Endothelial cell (in vitro differentiated cells): ENCODE data around the gene RPS26. TPM values are rescaled to one million over a fixed set of nuclear protein-coding genes. Genes with fewer than 3 reads are reported as not detected.
A peak's percentile ranks its signal among the peaks of the same experiment; 100 is the strongest.
"Not testable (repeated sequence)": the region's sequence is repeated elsewhere in the genome, so short reads cannot be mapped to it uniquely, and the experiment has no call there.

Source experiments
- DNase-seq: peaks from one replicate; pipeline ENCODE4 v3.0.0; 2021; ENCODE audit warnings: low spot score
- H3K27ac Mint-ChIP-seq: one replicate; pipeline ENCODE4 v1.8.0; 2021; ENCODE audit warnings: mixed read lengths, inconsistent platforms; ENCODE audit not compliant: unreplicated experiment
- H3K27me3 Mint-ChIP-seq: one replicate; pipeline ENCODE4 v1.8.0; 2021; ENCODE audit warnings: mild to moderate bottlenecking, moderate library complexity, mixed read lengths, inconsistent platforms; ENCODE audit not compliant: unreplicated experiment
- H3K36me3 Mint-ChIP-seq: one replicate; pipeline ENCODE4 v1.8.0; 2021; ENCODE audit warnings: mild to moderate bottlenecking, low read depth, mixed read lengths, inconsistent platforms; ENCODE audit not compliant: unreplicated experiment
- H3K4me1 Mint-ChIP-seq: one replicate; pipeline ENCODE4 v1.8.0; 2021; ENCODE audit warnings: mild to moderate bottlenecking, mixed read lengths, inconsistent platforms; ENCODE audit not compliant: unreplicated experiment
- H3K4me3 Mint-ChIP-seq: one replicate; pipeline ENCODE4 v1.8.0; 2021; ENCODE audit warnings: mild to moderate bottlenecking, mixed read lengths, inconsistent platforms; ENCODE audit not compliant: unreplicated experiment
- H3K9me3 Mint-ChIP-seq: one replicate; pipeline ENCODE4 v1.8.0; 2021; ENCODE audit warnings: mixed read lengths, inconsistent platforms; ENCODE audit not compliant: unreplicated experiment
- total RNA-seq: library from RNA; stranded (reverse); fragmentation: NEBNext Ultra II Directional; extraction: Animal tissue kit (Norgen Biotek cat#: 25700); gene quantifications from one replicate; pipeline ENCODE4 v1.2.1, GENCODE V29; 2021; ENCODE audit not compliant: unreplicated experiment
- TF ChIP-seq, protein P1 (sequence below): fragments of 200-600 bp; sonication (generic); IDR thresholded peaks from one replicate; pipeline ENCODE4 v1.5.0; 2021; ENCODE audit warnings: antibody characterized with exemption; ENCODE audit not compliant: unreplicated experiment

Gene RPS26
- total RNA-seq, 1 donor from 2014 or later, result 45.8 TPM

DNA sequence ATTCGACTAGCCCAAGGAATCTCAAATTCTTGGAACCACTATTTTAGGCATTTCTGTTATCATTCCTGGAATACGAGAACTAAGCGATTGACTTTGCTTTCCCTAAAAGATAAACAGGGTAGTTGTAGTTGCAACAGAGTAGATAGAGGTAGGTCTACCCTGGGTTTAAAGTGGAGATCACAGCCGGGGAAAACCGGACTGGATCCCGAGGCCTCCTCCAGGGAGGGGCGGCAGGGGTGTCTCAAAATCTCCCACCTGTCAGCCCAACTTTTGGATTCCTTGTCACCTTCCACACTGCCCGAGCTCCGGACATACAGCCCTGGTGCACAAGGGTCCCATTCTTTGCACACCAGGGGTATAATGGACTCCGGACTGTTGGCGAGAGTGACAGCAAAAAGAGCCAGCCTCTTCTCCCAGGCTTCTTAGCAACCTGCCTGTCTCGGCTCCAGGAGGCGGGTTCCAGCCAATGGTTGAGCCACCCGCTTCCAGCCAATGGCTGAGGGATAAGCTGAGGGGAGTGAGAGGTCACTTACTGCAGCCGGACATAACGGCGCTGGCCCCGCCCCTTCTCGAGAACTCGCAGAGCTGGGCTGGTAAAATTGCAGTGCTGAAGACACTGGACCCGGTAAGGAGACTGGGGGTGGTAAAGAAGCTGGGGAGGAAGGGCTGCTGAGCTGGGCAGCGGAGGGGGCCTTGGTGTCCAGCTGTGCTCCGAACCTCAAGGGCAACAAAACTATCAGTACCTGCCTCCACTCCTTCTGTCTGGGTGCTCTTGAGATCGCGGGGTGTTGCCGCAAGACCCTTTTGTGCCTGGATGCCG is 44.8 kb upstream of the RPS26 start, which contains the start of gene SUOX:
TSS of gene SUOX (plus strand) at position 562 of the 820 bp plus-strand sequence. CDS start 4,946 bp downstream, outside the sequence.
- Mint-ChIP-seq H3K27me3 (peaks cover 13% of the 10 kb centered on the region), H3K4me1 (peaks cover 53% of the 10 kb centered on the region), H3K27ac (peak within 1 kb of the TSS; percentile 85), H3K4me3 (peak within 1 kb of the TSS; percentile 95), H3K36me3 (peaks cover 44% of the 10 kb centered on the region), H3K9me3 (no peaks in the 10 kb centered on the region)
- TF ChIP-seq, protein P1, sequence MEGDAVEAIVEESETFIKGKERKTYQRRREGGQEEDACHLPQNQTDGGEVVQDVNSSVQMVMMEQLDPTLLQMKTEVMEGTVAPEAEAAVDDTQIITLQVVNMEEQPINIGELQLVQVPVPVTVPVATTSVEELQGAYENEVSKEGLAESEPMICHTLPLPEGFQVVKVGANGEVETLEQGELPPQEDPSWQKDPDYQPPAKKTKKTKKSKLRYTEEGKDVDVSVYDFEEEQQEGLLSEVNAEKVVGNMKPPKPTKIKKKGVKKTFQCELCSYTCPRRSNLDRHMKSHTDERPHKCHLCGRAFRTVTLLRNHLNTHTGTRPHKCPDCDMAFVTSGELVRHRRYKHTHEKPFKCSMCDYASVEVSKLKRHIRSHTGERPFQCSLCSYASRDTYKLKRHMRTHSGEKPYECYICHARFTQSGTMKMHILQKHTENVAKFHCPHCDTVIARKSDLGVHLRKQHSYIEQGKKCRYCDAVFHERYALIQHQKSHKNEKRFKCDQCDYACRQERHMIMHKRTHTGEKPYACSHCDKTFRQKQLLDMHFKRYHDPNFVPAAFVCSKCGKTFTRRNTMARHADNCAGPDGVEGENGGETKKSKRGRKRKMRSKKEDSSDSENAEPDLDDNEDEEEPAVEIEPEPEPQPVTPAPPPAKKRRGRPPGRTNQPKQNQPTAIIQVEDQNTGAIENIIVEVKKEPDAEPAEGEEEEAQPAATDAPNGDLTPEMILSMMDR, result no peak
- DNase-seq, result peak; percentile 90

DNA sequence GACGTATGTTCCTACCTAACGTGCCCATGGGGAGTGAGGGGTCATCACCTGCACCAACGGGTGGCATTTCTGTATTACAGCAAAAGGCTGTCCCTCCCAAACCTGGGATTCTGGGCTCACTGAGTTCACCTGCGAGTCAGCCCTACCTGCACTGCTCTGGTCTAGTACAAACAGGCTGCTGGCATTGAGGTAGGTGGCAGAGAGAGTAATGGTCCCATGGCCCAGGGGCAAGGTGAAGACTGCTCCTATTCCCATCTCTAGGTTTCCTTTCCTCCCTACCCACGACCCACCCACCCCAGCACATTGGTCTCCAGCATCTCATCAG is 44.2 kb upstream of the RPS26 start:
- peak overlapping the region; percentile 95 for H3K4me3 Mint-ChIP-seq
- H3K27me3 Mint-ChIP-seq, result peaks cover 13% of the 10 kb centered on the region
- no peaks in the 10 kb centered on the region for H3K9me3 Mint-ChIP-seq
- TF ChIP-seq, protein P1, result no peak
- H3K27ac Mint-ChIP-seq, result peak overlapping the region; percentile 80
- peak; percentile 10 for DNase-seq
- H3K36me3 Mint-ChIP-seq, result peaks cover 44% of the 10 kb centered on the region
- peaks cover 54% of the 10 kb centered on the region for H3K4me1 Mint-ChIP-seq

DNA sequence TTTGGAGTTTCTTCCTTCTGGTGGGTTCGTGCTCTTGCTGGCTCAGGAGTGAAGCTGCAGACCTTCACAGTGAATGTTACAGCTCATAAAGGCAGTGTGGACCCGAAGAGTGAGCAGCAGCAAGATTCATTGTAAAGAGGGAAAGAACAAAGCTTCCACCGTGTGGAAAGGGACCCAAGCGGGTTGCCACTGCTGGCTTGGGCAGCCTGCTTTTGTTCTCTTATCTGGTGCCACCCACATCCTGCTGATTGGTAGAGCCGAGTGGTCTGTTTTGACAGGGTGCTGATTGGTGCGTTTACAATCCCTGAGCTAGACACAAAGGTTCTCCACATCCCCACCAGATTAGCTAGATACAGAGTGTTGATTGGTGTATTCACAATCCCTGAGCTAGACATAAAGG is 42.2 kb upstream of the RPS26 start:
- peak overlapping the region; percentile 51 for H3K4me3 Mint-ChIP-seq
- not testable (repeated sequence) for H3K9me3 Mint-ChIP-seq, H3K27ac Mint-ChIP-seq, DNase-seq
- peaks cover 11% of the 10 kb centered on the region for H3K27me3 Mint-ChIP-seq
- H3K36me3 Mint-ChIP-seq, result peaks cover 39% of the 10 kb centered on the region
- H3K4me1 Mint-ChIP-seq, result peaks cover 38% of the 10 kb centered on the region

DNA sequence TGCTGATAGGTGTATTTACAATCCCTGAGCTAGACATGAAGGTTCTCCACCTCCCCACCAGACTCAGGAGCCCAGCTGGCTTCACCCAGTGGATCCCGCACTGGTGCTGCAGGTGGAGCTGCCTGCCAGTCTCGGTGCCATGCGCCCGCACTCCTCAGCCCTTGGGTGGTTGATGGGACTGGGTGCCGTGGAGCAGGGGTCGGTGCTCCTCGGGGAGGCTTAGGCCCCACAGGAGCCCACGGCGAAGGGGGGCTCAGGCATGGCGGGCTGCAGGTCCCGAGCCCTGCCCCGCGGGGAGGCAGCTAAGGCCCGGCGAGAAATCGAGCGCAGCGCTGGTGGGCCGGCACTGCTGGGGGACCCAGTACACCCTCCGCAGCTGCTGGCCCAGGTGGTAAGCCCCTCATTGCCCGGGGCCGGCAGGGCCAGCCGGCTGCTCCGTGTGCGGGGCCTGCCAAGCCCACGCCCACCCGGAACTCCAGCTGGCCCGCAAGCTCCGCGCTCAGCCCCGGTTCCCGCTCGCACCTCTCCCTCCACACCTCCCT is 41.6 kb upstream of the RPS26 start:
- not testable (repeated sequence) for H3K9me3 Mint-ChIP-seq, H3K4me3 Mint-ChIP-seq, DNase-seq, H3K27ac Mint-ChIP-seq
- Mint-ChIP-seq H3K4me1 (peaks cover 42% of the 10 kb centered on the region), H3K36me3 (peaks cover 44% of the 10 kb centered on the region), H3K27me3 (peaks cover 11% of the 10 kb centered on the region)

DNA sequence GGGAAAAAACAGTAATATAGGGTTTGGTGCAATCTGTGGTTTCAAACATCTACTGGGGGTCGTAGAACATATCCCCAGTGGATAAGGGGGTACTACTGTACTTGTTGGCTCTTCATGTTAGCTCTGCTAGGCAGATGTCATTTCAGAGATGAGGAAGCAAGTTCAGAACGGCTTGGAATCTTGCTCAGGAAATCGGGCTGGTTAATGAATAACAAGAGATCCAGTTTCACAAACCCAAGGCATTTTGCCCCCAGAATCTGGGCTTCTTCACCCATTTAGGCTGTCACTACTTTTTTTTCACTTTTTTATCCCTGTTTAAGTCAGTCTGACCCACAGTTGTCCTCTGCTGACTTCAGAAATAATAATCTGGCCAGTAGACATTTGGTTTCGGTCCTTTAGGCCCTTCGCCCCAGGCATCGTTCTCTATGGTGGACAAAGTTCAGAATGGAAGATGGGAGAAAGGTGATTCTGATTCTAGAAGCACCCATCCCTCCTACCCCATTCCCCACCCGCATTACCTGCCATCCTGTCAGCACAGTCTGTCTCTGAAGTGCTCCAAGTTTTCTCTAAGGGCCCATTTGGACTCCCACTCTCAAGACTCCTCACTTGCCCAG is 40.1 kb upstream of the RPS26 start:
- peaks cover 45% of the 10 kb centered on the region for H3K4me1 Mint-ChIP-seq
- H3K9me3 Mint-ChIP-seq, result no peaks in the 10 kb centered on the region
- H3K4me3 Mint-ChIP-seq, result peak overlapping the region; percentile 70
- no peak for DNase-seq
- TF ChIP-seq, protein P1, result no peak
- H3K27ac Mint-ChIP-seq, result peak overlapping the region; percentile 91
- H3K27me3 Mint-ChIP-seq, result peaks cover 8% of the 10 kb centered on the region
- H3K36me3 Mint-ChIP-seq, result peaks cover 39% of the 10 kb centered on the region

DNA sequence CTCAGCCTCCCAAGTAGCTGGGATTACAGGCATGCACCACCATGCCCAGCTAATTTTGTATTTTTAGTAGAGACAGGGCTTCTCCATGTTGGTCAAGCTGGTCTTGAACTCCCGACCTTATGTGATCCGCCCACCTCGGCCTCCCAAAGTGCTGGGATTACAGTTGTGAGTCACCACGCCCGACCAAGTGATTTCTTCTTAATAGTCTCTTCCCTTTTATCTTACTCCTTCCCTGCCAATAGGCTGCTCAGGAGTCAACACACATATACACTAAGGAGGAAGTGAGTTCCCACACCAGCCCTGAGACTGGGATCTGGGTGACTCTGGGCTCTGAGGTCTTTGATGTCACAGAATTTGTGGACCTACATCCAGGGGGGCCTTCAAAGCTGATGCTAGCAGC is 38.3 kb upstream of the RPS26 start:
- not testable (repeated sequence) for H3K9me3 Mint-ChIP-seq, DNase-seq, H3K27ac Mint-ChIP-seq
- peaks cover 43% of the 10 kb centered on the region for H3K4me1 Mint-ChIP-seq
- peaks cover 39% of the 10 kb centered on the region for H3K36me3 Mint-ChIP-seq
- H3K4me3 Mint-ChIP-seq, result peak overlapping the region; percentile 74
- H3K27me3 Mint-ChIP-seq, result peaks cover 10% of the 10 kb centered on the region
